Measurements from ENCODE around the gene ACBD6.

DNA sequence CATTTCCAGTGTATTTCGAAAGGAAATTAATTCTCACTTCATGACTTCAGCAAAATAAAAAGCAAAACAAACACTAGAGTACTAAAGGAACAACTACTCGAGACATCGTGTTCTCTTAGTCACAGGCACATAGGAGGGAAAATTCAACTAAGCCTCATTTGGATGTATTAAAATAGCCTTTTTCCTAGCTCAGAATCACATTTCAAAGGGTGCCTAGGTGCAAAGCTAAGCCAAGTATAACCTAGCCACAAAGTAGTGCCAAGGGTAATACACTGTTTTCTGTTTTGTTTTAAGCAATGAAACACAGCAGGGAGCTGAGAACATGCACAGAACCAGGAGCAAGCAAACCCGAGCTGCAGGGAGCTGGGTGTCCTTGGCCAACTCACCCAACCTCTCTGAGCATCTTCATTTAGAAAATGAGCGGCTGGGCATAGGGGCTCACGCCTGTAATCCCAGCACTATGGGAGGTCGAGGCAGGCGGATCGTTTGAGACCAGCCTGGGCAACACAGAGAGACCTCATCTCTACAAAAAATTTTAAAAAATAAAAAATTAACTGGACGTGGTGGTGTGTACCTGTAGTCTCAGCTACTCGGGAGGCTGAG is 26.6 kb upstream of the ACBD6 start:
- TF ChIP-seq, protein P1, sequence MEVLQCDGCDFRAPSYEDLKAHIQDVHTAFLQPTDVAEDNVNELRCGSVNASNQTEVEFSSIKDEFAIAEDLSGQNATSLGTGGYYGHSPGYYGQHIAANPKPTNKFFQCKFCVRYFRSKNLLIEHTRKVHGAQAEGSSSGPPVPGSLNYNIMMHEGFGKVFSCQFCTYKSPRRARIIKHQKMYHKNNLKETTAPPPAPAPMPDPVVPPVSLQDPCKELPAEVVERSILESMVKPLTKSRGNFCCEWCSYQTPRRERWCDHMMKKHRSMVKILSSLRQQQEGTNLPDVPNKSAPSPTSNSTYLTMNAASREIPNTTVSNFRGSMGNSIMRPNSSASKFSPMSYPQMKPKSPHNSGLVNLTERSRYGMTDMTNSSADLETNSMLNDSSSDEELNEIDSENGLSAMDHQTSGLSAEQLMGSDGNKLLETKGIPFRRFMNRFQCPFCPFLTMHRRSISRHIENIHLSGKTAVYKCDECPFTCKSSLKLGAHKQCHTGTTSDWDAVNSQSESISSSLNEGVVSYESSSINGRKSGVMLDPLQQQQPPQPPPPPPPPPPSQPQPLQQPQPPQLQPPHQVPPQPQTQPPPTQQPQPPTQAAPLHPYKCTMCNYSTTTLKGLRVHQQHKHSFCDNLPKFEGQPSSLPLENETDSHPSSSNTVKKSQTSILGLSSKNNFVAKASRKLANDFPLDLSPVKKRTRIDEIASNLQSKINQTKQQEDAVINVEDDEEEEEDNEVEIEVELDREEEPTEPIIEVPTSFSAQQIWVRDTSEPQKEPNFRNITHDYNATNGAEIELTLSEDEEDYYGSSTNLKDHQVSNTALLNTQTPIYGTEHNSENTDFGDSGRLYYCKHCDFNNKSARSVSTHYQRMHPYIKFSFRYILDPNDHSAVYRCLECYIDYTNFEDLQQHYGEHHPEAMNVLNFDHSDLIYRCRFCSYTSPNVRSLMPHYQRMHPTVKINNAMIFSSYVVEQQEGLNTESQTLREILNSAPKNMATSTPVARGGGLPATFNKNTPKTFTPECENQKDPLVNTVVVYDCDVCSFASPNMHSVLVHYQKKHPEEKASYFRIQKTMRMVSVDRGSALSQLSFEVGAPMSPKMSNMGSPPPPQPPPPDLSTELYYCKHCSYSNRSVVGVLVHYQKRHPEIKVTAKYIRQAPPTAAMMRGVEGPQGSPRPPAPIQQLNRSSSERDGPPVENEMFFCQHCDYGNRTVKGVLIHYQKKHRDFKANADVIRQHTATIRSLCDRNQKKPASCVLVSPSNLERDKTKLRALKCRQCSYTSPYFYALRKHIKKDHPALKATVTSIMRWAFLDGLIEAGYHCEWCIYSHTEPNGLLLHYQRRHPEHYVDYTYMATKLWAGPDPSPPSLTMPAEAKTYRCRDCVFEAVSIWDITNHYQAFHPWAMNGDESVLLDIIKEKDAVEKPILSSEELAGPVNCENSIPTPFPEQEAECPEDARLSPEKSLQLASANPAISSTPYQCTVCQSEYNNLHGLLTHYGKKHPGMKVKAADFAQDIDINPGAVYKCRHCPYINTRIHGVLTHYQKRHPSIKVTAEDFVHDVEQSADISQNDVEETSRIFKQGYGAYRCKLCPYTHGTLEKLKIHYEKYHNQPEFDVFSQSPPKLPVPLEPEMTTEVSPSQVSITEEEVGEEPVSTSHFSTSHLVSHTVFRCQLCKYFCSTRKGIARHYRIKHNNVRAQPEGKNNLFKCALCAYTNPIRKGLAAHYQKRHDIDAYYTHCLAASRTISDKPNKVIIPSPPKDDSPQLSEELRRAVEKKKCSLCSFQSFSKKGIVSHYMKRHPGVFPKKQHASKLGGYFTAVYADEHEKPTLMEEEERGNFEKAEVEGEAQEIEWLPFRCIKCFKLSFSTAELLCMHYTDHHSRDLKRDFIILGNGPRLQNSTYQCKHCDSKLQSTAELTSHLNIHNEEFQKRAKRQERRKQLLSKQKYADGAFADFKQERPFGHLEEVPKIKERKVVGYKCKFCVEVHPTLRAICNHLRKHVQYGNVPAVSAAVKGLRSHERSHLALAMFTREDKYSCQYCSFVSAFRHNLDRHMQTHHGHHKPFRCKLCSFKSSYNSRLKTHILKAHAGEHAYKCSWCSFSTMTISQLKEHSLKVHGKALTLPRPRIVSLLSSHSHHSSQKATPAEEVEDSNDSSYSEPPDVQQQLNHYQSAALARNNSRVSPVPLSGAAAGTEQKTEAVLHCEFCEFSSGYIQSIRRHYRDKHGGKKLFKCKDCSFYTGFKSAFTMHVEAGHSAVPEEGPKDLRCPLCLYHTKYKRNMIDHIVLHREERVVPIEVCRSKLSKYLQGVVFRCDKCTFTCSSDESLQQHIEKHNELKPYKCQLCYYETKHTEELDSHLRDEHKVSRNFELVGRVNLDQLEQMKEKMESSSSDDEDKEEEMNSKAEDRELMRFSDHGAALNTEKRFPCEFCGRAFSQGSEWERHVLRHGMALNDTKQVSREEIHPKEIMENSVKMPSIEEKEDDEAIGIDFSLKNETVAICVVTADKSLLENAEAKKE (CRISPR knock-in tag; IDR thresholded peaks at IDR 0.05) = no peak
- TF ChIP-seq, protein P2, sequence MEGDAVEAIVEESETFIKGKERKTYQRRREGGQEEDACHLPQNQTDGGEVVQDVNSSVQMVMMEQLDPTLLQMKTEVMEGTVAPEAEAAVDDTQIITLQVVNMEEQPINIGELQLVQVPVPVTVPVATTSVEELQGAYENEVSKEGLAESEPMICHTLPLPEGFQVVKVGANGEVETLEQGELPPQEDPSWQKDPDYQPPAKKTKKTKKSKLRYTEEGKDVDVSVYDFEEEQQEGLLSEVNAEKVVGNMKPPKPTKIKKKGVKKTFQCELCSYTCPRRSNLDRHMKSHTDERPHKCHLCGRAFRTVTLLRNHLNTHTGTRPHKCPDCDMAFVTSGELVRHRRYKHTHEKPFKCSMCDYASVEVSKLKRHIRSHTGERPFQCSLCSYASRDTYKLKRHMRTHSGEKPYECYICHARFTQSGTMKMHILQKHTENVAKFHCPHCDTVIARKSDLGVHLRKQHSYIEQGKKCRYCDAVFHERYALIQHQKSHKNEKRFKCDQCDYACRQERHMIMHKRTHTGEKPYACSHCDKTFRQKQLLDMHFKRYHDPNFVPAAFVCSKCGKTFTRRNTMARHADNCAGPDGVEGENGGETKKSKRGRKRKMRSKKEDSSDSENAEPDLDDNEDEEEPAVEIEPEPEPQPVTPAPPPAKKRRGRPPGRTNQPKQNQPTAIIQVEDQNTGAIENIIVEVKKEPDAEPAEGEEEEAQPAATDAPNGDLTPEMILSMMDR (conservative IDR thresholded peaks at IDR 0.05; ENCODE audit: low read depth in 2 of 2) = no peak
- TF ChIP-seq EZH2 (IDR thresholded peaks at IDR 0.05; ENCODE audit: low read depth, unreplicated experiment) (no peak), EZH2phosphoT487 (IDR thresholded peaks at IDR 0.05; ENCODE audit: unreplicated experiment) (no peak), POLR2AphosphoS5 (IDR thresholded peaks at IDR 0.05; ENCODE audit: low read depth) (no peak)
